ENCODE data around the gene PKHD1. TPM values are rescaled to one million over a fixed set of nuclear protein-coding genes. Genes with fewer than 3 reads are reported as not detected.
"Not testable (repeated sequence)": the region's sequence is repeated elsewhere in the genome, so short reads cannot be mapped to it uniquely, and the experiment has no call there.

PKHD1 gene
- total RNA-seq, 1 donor from 2014 or later: not detected

GRCh38 chr6:51927450-51927849 lies 160.0 kb downstream of the PKHD1 start:
- no peak for TF ChIP-seq CTCF (IDR thresholded peaks at IDR 0.05)
- Mint-ChIP-seq H3K27ac (ENCODE audit: unreplicated experiment) (no peak overlapping the region), H3K4me3 (ENCODE audit: unreplicated experiment) (no peak overlapping the region), H3K9me3 (ENCODE audit: low read depth) (peaks cover 9% of the 10 kb centered on the region), H3K4me1 (ENCODE audit: low read depth) (no peaks in the 10 kb centered on the region), H3K27me3 (ENCODE audit: low read depth) (peaks cover 6% of the 10 kb centered on the region), H3K36me3 (ENCODE audit: low read depth) (no peaks in the 10 kb centered on the region)
- no peak for DNase-seq (ENCODE audit: low spot score)

GRCh38 chr6:51926125-51926524 lies 161.3 kb downstream of the PKHD1 start:
- no peak for TF ChIP-seq CTCF (IDR thresholded peaks at IDR 0.05)
- H3K9me3 Mint-ChIP-seq (ENCODE audit: low read depth): peaks cover 13% of the 10 kb centered on the region
- H3K4me1 Mint-ChIP-seq (ENCODE audit: low read depth): no peaks in the 10 kb centered on the region
- no peak overlapping the region for H3K4me3 Mint-ChIP-seq (ENCODE audit: unreplicated experiment)
- no peak overlapping the region for H3K27ac Mint-ChIP-seq (ENCODE audit: unreplicated experiment)
- no peaks in the 10 kb centered on the region for H3K36me3 Mint-ChIP-seq (ENCODE audit: low read depth)
- H3K27me3 Mint-ChIP-seq (ENCODE audit: low read depth): peaks cover 2% of the 10 kb centered on the region
- no peak for DNase-seq (ENCODE audit: low spot score)

GRCh38 chr6:51922479-51922878 lies 164.9 kb downstream of the PKHD1 start:
- DNase-seq (ENCODE audit: low spot score): peak; percentile 75
- not testable (repeated sequence) for H3K27me3 Mint-ChIP-seq (ENCODE audit: low read depth); H3K36me3 Mint-ChIP-seq (ENCODE audit: low read depth); H3K4me1 Mint-ChIP-seq (ENCODE audit: low read depth); H3K27ac Mint-ChIP-seq (ENCODE audit: unreplicated experiment); H3K4me3 Mint-ChIP-seq (ENCODE audit: unreplicated experiment)
- H3K9me3 Mint-ChIP-seq (ENCODE audit: low read depth): peaks cover 33% of the 10 kb centered on the region

- H3K36me3 Mint-ChIP-seq (ENCODE audit: low read depth); H3K27ac Mint-ChIP-seq (ENCODE audit: unreplicated experiment); DNase-seq (ENCODE audit: low spot score); H3K4me3 Mint-ChIP-seq (ENCODE audit: unreplicated experiment); H3K4me1 Mint-ChIP-seq (ENCODE audit: low read depth); H3K27me3 Mint-ChIP-seq (ENCODE audit: low read depth): not testable (repeated sequence)
- peaks cover 24% of the 10 kb centered on the region for H3K9me3 Mint-ChIP-seq (ENCODE audit: low read depth)
Observed at GRCh38 chr6:51918347-51918746, 169.1 kb downstream of the PKHD1 start.

GRCh38 chr6:51915098-51915497 lies 172.3 kb downstream of the PKHD1 start:
- no peak for DNase-seq (ENCODE audit: low spot score)
- Mint-ChIP-seq H3K36me3 (ENCODE audit: low read depth) (no peaks in the 10 kb centered on the region), H3K4me1 (ENCODE audit: low read depth) (no peaks in the 10 kb centered on the region), H3K9me3 (ENCODE audit: low read depth) (peaks cover 16% of the 10 kb centered on the region), H3K4me3 (ENCODE audit: unreplicated experiment) (no peak overlapping the region), H3K27me3 (ENCODE audit: low read depth) (peaks cover 7% of the 10 kb centered on the region), H3K27ac (ENCODE audit: unreplicated experiment) (no peak overlapping the region)
- TF ChIP-seq CTCF (IDR thresholded peaks at IDR 0.05): no peak

- Mint-ChIP-seq H3K4me1 (ENCODE audit: low read depth) (no peaks in the 10 kb centered on the region), H3K27me3 (ENCODE audit: low read depth) (peaks cover 9% of the 10 kb centered on the region), H3K4me3 (ENCODE audit: unreplicated experiment) (no peak overlapping the region), H3K9me3 (ENCODE audit: low read depth) (peaks cover under 1% of the 10 kb centered on the region), H3K27ac (ENCODE audit: unreplicated experiment) (no peak overlapping the region), H3K36me3 (ENCODE audit: low read depth) (no peaks in the 10 kb centered on the region)
- no peak for DNase-seq (ENCODE audit: low spot score)
- TF ChIP-seq CTCF (IDR thresholded peaks at IDR 0.05): no peak
Observed at GRCh38 chr6:51913265-51913664, 174.1 kb downstream of the PKHD1 start.
